OCI-LY1 (cell line): ENCODE results near the gene GNAS.

Source experiments
- H2AFZ ChIP-seq: fragments of 200-600 bp; sonication (generic), shearing (Covaris generic); 2 replicates; pipeline ENCODE4 v1.6.0; 2014; ENCODE audit warnings: antibody characterized with exemption, mild to moderate bottlenecking, low read length
- H3F3A ChIP-seq: fragments of 200-600 bp; sonication (generic), shearing (Covaris generic); 2 replicates; pipeline ENCODE4 v1.6.0; 2014; ENCODE audit warnings: mild to moderate bottlenecking, antibody characterized with exemption, low read length, moderate library complexity; ENCODE audit not compliant: insufficient read depth
- H3K27ac ChIP-seq: fragments of 200-600 bp; sonication (generic); 2 replicates; pipeline ENCODE4 v1.5.1; 2014; ENCODE audit warnings: low read length, mixed run types, mild to moderate bottlenecking, low read depth; ENCODE audit not compliant: poor library complexity, severe bottlenecking
- H3K27me3 ChIP-seq: fragments of 200-600 bp; sonication (generic); 2 replicates; pipeline ENCODE4 v1.6.0; 2014; ENCODE audit warnings: antibody characterized with exemption, mild to moderate bottlenecking, low read length, moderate library complexity; ENCODE audit not compliant: insufficient read depth
- H3K36me3 ChIP-seq: fragments of 200-600 bp; sonication (generic); 2 replicates; pipeline ENCODE4 v1.6.1; 2014; ENCODE audit warnings: mild to moderate bottlenecking, antibody characterized with exemption, low read length, moderate library complexity, mixed read lengths; ENCODE audit not compliant: insufficient read depth
- H3K4me1 ChIP-seq: fragments of 200-600 bp; sonication (generic); 2 replicates; pipeline ENCODE4 v1.5.1; 2014; ENCODE audit warnings: mild to moderate bottlenecking, low read length, moderate library complexity; ENCODE audit not compliant: insufficient read depth, severe bottlenecking
- H3K4me2 ChIP-seq: fragments of 200-600 bp; sonication (generic), shearing (Covaris generic); 2 replicates; pipeline ENCODE4 v1.6.1; 2014; ENCODE audit warnings: low read length
- H3K4me3 ChIP-seq: fragments of 200-600 bp; sonication (generic); 2 replicates; pipeline ENCODE4 v1.5.1; 2014; ENCODE audit warnings: low read length, low read depth, mild to moderate bottlenecking, mixed read lengths; ENCODE audit not compliant: poor library complexity, severe bottlenecking
- H3K79me2 ChIP-seq: fragments of 200-600 bp; shearing (Covaris generic); 2 replicates; pipeline ENCODE4 v1.6.1; 2016; ENCODE audit warnings: mixed run types, low read length, mixed read lengths; ENCODE audit not compliant: insufficient read depth
- H3K9ac ChIP-seq: fragments of 200-600 bp; sonication (generic), shearing (Covaris generic); 2 replicates; pipeline ENCODE4 v1.6.1; 2014; ENCODE audit warnings: mild to moderate bottlenecking, low read length, mixed read lengths
- H3K9me2 ChIP-seq: fragments of 200-600 bp; sonication (generic), shearing (Covaris generic); 2 replicates; pipeline ENCODE4 v1.6.1; 2014; ENCODE audit warnings: low read depth, mild to moderate bottlenecking, low read length, mixed read lengths
- H3K9me3 ChIP-seq: fragments of 200-600 bp; shearing (Covaris generic); 2 replicates; pipeline ENCODE4 v1.6.1; 2014; ENCODE audit warnings: low read length, mixed read lengths
- H4K20me1 ChIP-seq: fragments of 200-600 bp; sonication (generic), shearing (Covaris generic); 2 replicates; pipeline ENCODE4 v1.6.0; 2016; ENCODE audit warnings: mild to moderate bottlenecking, low read length; ENCODE audit not compliant: insufficient read depth
- CTCF ChIP-seq: fragments of 200-600 bp; sonication (generic), shearing (Covaris generic); IDR thresholded peaks from 2 replicates; pipeline ENCODE4 v1.5.1; 2017; ENCODE audit warnings: mild to moderate bottlenecking, antibody characterized with exemption, low read length, moderate library complexity, mixed read lengths
- EZH2 ChIP-seq: fragments of 200-600 bp; sonication (generic), shearing (Covaris generic); IDR thresholded peaks from 2 replicates; pipeline ENCODE4 v1.8.0; 2017; ENCODE audit warnings: borderline replicate concordance, mixed run types, mild to moderate bottlenecking, antibody characterized with exemption, low read length, moderate library complexity, mixed read lengths

Gene GNAS

GRCh38 chr20:58888103-58888502 lies 35.6 kb downstream of the GNAS start:
- Histone ChIP-seq H3K4me3 (peak overlapping the region; percentile 90), H3K27ac (no peak overlapping the region), H3K4me2 (peak overlapping the region; percentile 69), H3K36me3 (no peaks in the 10 kb centered on the region), H4K20me1 (no peaks in the 10 kb centered on the region), H3F3A (0 out of 2 replicates have a peak, but pooled peaks cover 4% of the 10 kb centered on the region), H2AFZ (no peak overlapping the region), H3K79me2 (peaks cover 9% of the 10 kb centered on the region), H3K9me2 (no peaks in the 10 kb centered on the region), H3K27me3 (no peaks in the 10 kb centered on the region), H3K9me3 (no peaks in the 10 kb centered on the region), H3K9ac (peak overlapping the region; percentile 90), H3K4me1 (peaks cover 15% of the 10 kb centered on the region)
- no peak for TF ChIP-seq EZH2
- TF ChIP-seq CTCF = no peak

- peak overlapping the region; percentile 90 for H3K4me3 ChIP-seq
- no peak for TF ChIP-seq EZH2
- TF ChIP-seq CTCF = no peak
- peak overlapping the region; percentile 90 for H3K9ac ChIP-seq
- peak overlapping the region; percentile 91 for H3K4me2 ChIP-seq
- H3K27ac ChIP-seq = peak overlapping the region; percentile 21
- no peaks in the 10 kb centered on the region for H3K9me3 ChIP-seq
- peaks cover 16% of the 10 kb centered on the region for H3K79me2 ChIP-seq
- H3F3A ChIP-seq = 0 out of 2 replicates have a peak, but pooled peaks cover 4% of the 10 kb centered on the region
- no peaks in the 10 kb centered on the region for H3K36me3 ChIP-seq
- H3K27me3 ChIP-seq = no peaks in the 10 kb centered on the region
- no peak overlapping the region for H2AFZ ChIP-seq
- H3K4me1 ChIP-seq = peaks cover 21% of the 10 kb centered on the region
- no peaks in the 10 kb centered on the region for H3K9me2 ChIP-seq
- no peaks in the 10 kb centered on the region for H4K20me1 ChIP-seq
These were observed 36.2 kb downstream of the GNAS start for GRCh38 chr20:58888521-58889333.

GRCh38 chr20:58889334-58889760 lies 36.8 kb downstream of the GNAS start:
- peaks cover 22% of the 10 kb centered on the region for H3K79me2 ChIP-seq
- no peaks in the 10 kb centered on the region for H4K20me1 ChIP-seq
- no peaks in the 10 kb centered on the region for H3K9me2 ChIP-seq
- no peaks in the 10 kb centered on the region for H3K36me3 ChIP-seq
- 0 out of 2 replicates have a peak, but pooled peaks cover 4% of the 10 kb centered on the region for H3F3A ChIP-seq
- peaks cover 27% of the 10 kb centered on the region for H3K4me1 ChIP-seq
- no peaks in the 10 kb centered on the region for H3K27me3 ChIP-seq
- TF ChIP-seq EZH2 (no peak), CTCF (no peak)
- H3K9me3 ChIP-seq = no peaks in the 10 kb centered on the region
- no peak overlapping the region for H2AFZ ChIP-seq
- H3K4me2 ChIP-seq = peak overlapping the region; percentile 91
- peak overlapping the region; percentile 21 for H3K27ac ChIP-seq
- H3K9ac ChIP-seq = peak overlapping the region; percentile 81
- H3K4me3 ChIP-seq = peak overlapping the region; percentile 69
